ENCODE data around the gene PHLDA1.

DNA sequence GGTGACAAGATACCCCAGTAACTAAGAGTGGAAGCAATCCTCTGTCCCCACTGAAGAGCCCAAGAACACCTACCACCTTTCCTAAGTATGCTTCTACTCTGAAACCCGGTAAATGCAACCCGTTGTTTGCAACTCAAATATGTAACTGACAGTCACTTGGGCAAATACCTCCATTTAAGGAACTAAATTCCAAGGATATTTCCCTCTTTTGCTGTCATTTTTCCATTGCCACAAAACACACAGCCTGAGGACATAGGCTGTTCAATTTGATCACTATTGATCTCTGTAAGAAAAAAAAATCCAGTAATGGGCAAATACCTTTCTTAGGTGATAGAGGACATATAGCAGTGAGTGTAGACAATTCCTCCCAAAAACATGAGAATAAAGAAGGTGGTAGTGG lies 6.6 kb upstream of the PHLDA1 start:
- TF ChIP-seq, protein P1, sequence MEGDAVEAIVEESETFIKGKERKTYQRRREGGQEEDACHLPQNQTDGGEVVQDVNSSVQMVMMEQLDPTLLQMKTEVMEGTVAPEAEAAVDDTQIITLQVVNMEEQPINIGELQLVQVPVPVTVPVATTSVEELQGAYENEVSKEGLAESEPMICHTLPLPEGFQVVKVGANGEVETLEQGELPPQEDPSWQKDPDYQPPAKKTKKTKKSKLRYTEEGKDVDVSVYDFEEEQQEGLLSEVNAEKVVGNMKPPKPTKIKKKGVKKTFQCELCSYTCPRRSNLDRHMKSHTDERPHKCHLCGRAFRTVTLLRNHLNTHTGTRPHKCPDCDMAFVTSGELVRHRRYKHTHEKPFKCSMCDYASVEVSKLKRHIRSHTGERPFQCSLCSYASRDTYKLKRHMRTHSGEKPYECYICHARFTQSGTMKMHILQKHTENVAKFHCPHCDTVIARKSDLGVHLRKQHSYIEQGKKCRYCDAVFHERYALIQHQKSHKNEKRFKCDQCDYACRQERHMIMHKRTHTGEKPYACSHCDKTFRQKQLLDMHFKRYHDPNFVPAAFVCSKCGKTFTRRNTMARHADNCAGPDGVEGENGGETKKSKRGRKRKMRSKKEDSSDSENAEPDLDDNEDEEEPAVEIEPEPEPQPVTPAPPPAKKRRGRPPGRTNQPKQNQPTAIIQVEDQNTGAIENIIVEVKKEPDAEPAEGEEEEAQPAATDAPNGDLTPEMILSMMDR (IDR thresholded peaks at IDR 0.05), result no peak
- TF ChIP-seq EZH2 (IDR thresholded peaks at IDR 0.05; ENCODE audit: borderline replicate concordance, insufficient read depth, low read depth, low read length, poor library complexity, severe bottlenecking), result no peak
